Iris pigment epithelial cell (primary cell): ENCODE measurements around the gene U2AF1L4.

Experiments
- DNase-seq: peaks from one replicate; pipeline ENCODE4 v3.0.0-alpha.2; 2011; ENCODE audit warnings: low read depth

U2AF1L4 gene

GRCh38 chr19:35740423-35741202 lies 4.6 kb downstream of the U2AF1L4 start:
- DNase-seq, result peak; percentile 97

GRCh38 chr19:35740108-35740422 lies 5.2 kb downstream of the U2AF1L4 start:
- no peak for DNase-seq

- no peak for DNase-seq
These were observed 5.7 kb downstream of the U2AF1L4 start for GRCh38 chr19:35739275-35740107.

GRCh38 chr19:35738887-35739229 lies 6.4 kb downstream of the U2AF1L4 start:
- DNase-seq, result no peak

GRCh38 chr19:35738021-35738886 lies 7.0 kb downstream of the U2AF1L4 start:
- DNase-seq, result no peak

- DNase-seq, result no peak
These were observed 8.0 kb downstream of the U2AF1L4 start for GRCh38 chr19:35736913-35737886.

GRCh38 chr19:35734889-35735288 lies 10.3 kb downstream of the U2AF1L4 start:
- no peak for DNase-seq

GRCh38 chr19:35734273-35734672 lies 10.9 kb downstream of the U2AF1L4 start:
- no peak for DNase-seq

- no peak for DNase-seq
These were observed 11.8 kb downstream of the U2AF1L4 start for GRCh38 chr19:35733180-35734125.

GRCh38 chr19:35732540-35733179 lies 12.6 kb downstream of the U2AF1L4 start:
- no peak for DNase-seq

GRCh38 chr19:35731779-35732405 lies 13.3 kb downstream of the U2AF1L4 start:
- DNase-seq, result no peak

GRCh38 chr19:35731353-35731752 lies 13.9 kb downstream of the U2AF1L4 start:
- DNase-seq, result no peak

- DNase-seq, result no peak
These were observed 14.9 kb downstream of the U2AF1L4 start for GRCh38 chr19:35730326-35730725.

GRCh38 chr19:35729763-35730162 lies 15.5 kb downstream of the U2AF1L4 start:
- no peak for DNase-seq

GRCh38 chr19:35729021-35729420 lies 16.2 kb downstream of the U2AF1L4 start:
- no peak for DNase-seq

GRCh38 chr19:35727956-35728706 lies 17.1 kb downstream of the U2AF1L4 start:
- no peak for DNase-seq

GRCh38 chr19:35727053-35727955 lies 17.9 kb downstream of the U2AF1L4 start:
- DNase-seq, result no peak
